GM18951 (cell line): ENCODE results near the gene SUPT3H.
"Not testable (repeated sequence)": the region's sequence is repeated elsewhere in the genome, so short reads cannot be mapped to it uniquely, and the experiment has no call there.

Experiments
- POLR2A ChIP-seq: IDR thresholded peaks from 4 replicates; pipeline ENCODE4 v1.6.1; 2011; ENCODE audit warnings: mild to moderate bottlenecking; ENCODE audit not compliant: insufficient read length, insufficient read depth; ENCODE audit errors: extremely low read depth
- in situ Hi-C: fragments of 300-500 bp; cut with MboI; formaldehyde crosslinking; loops from one replicate; pipeline ENCODE4 v1.12.0; 2022; ENCODE audit warnings: low sequenced_read_pairs, mixed read lengths, inconsistent platforms; ENCODE audit not compliant: unreplicated experiment

The SUPT3H gene

DNA sequence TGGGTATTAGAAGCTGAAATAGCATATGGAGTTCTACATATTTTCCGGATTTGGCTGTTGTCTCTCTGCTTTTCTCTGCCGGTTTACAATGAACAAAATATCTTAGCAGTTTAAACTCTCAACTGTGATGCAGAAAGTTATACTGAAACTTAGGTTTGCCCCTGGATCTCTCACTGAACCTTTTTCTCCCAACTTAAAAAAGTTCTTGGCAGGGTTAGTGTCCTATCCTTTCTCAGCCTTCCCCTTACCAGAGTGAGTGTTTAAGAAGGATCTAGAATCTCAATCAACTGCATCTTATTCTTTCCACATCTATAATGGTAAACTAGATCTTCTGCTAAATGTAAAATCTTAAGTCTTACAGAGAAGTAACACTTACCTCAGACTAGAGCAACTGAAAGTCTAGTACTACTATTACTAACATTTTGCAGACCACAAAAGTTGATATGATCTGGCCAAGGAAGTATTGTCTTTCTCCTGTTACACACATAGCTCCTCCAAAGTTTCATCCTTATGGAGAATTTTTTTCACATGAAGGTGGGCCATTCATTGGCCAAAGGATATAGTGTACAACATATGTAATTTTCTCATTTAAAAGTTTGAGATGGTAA, 441.9 kb downstream of the SUPT3H start:
- no peak for TF ChIP-seq POLR2A
- in situ Hi-C loops = no loop called here

DNA sequence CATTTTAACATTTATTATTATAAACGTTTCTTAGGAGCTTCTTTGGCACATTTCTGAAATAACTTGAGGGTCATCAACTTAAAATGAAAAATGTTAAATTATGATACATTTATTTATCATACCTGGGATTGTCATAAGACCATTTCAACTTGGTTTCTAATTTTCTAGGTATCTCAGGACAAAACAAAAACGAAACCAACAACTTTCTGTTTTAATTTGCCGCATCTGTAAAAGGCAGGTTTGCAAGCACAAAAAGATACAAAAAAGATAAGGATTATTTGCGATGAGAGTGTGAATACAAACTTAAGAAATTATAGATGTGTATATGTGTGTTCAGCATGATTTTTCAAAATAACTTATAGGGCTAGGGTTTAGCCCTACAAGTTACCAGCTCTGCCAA, 444.6 kb downstream of the SUPT3H start:
- no peak for TF ChIP-seq POLR2A
- in situ Hi-C loops = no loop called here

GRCh38 chr6:44932651-44933091, 445.1 kb downstream of the SUPT3H start:
- in situ Hi-C loops = no loop called here
- TF ChIP-seq POLR2A = no peak

- in situ Hi-C loops = no loop called here
- TF ChIP-seq POLR2A = no peak
Measured at GRCh38 chr6:44931385-44931784, 446.3 kb downstream of the SUPT3H start.

DNA sequence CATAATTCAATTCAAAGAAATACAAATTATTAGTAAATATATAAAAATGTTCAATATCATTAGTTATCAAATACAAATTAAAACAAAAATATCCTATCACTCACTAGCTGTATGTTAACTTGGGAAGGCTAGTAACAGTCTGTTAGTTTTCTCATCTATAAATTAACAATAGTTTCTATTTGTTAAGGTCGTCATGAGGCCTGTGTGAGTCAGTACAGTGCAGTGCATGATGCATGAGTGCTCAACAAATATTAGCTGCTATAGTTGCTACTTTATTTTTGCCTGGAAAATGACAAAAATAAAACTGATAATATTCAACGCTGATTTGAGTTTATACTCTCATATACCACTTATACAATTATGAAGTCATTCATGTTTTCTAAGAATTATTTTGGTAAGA, 451.2 kb downstream of the SUPT3H start:
- in situ Hi-C loops = no loop called here
- no peak for TF ChIP-seq POLR2A

- no peak for TF ChIP-seq POLR2A
Measured at GRCh38 chr6:44925100-44925739, 452.5 kb downstream of the SUPT3H start.

GRCh38 chr6:44923444-44923843, 454.3 kb downstream of the SUPT3H start:
- in situ Hi-C loops = no loop called here
- no peak for TF ChIP-seq POLR2A

More at GRCh38 chr6:44925100-44925739, 452.5 kb downstream of the SUPT3H start:
- in situ Hi-C loops = no loop called here

DNA sequence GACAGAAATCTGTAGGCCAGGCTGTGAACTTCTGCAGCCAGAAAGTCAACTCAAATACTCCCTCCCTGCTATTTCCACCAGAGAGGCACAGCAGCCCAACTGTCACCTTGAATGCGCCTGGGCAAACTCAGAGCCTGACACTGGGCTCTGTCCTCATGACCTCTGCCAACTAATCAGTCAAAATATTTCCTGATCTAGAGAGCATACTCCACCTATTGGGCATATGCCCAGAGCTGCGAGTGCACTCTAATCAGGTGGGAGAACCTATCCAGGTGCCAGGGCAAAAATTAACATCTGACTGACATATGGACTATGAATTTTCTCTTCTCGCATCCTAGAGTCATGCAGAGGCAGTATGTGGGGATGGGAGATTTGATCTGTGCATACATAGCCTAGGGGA, 455.9 kb downstream of the SUPT3H start:
- in situ Hi-C loops = no loop called here

DNA sequence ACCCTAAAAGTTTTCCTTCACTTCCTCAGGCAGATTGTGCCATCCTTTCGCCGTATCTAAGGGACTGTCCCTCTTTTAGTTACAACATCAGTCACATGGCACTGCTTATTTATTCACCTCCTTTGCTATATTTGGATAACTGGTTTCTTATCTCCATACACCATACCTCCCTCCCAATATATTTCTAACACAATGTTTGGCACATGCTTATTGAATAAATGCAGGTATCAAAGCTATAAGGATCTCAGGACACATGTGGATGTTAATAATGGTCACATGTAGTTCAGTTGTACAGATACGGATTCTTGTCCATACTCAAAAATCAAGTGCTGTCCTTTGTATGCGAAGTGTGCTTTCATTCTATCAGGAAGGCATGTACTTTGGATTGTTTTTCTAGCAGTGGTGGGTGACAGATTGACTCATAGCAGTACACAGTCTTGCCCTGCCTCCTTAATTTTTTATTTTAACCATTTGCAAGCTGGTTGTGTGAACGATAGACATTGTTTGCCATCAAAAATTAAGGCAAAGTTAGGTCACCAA, 456.7 kb downstream of the SUPT3H start:
- no peak for TF ChIP-seq POLR2A

More for the DNA sequence above, 455.9 kb downstream of the SUPT3H start:
- TF ChIP-seq POLR2A = no peak

GRCh38 chr6:44918671-44919296, 458.9 kb downstream of the SUPT3H start:
- no peak for TF ChIP-seq POLR2A
- in situ Hi-C loops = no loop called here

More for the DNA sequence above, 456.7 kb downstream of the SUPT3H start:
- in situ Hi-C loops = no loop called here

GRCh38 chr6:44917430-44917829, 460.3 kb downstream of the SUPT3H start:
- no peak for TF ChIP-seq POLR2A
- in situ Hi-C loops = no loop called here

DNA sequence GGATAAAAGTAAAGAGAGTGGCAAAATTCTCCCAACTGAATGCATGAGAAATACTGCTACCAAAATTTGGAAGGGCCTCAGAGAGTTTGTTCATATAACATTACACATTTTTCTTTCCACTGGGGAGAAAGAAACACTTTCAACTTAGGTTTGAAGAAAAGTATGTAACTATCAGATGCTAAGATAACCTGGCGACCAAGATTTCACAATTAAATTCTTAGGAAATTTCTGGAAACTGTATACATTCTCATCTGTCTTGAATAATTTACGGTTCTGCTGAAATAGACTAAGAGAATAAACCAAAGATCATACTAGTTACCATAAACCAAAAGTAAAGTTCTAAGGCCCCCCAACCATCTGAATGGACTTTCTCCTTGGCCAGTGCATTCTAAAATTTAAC, 462.6 kb downstream of the SUPT3H start:
- no peak for TF ChIP-seq POLR2A
- in situ Hi-C loops = no loop called here

DNA sequence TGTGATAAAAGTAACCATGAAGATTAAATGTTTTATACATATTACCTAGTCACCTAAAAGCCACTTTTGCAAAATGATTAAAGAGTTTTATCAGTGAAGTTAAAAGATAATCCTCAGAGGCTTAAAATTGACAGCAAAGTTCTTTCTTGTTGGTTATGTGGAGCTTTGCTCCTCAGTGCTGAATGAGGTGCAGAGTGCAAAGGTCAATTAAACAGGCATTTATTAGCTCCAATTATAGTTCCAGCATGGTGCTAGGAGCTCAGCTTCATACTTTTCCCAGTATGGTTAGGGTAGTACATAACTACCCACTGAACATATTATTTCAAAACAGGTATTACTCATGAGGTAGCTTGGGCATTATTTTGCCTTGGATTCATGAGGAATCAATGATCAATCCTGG, 463.6 kb downstream of the SUPT3H start:
- no peak for TF ChIP-seq POLR2A
- in situ Hi-C loops = no loop called here

- in situ Hi-C loops = no loop called here
- no peak for TF ChIP-seq POLR2A
Measured at GRCh38 chr6:44906761-44907160, 471.0 kb downstream of the SUPT3H start.

DNA sequence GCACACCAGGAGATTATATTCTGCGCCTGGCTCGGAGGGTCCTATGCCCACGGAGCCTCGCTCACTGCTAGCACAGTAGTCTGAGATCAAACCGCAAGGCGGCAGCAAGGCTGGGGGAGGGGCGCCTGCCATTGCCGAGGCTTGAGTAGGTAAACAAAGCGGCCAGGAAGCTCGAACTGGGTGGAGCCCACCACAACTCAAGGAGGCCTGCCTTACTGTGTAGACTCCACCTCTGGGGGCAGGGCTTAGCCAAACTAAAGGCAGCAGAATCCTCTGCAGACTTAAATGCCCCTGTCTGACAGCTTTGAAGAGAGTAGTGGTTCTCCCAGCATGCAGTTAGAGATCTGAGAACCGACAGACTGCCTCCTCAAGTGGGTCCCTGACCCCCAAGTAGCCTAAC, 477.4 kb downstream of the SUPT3H start:
- in situ Hi-C loops = not testable (repeated sequence)
